Body of pancreas (tissue), 4 donors: ENCODE measurements around the gene NUDT15. TPM values are rescaled to one million over a fixed set of nuclear protein-coding genes. Genes with fewer than 3 reads are reported as not detected.

Experiments used
- ATAC-seq: fragments of 150-250 bp; one replicate; pipeline ENCODE4 v1.9.1; 2016
- DNase-seq, 4 donors: peaks; one replicate each; pipeline ENCODE4 v3.0.0-alpha.2; 2019
- H3K27ac ChIP-seq, 4 donors: fragments of 200-600 bp; sonication (generic); 1 replicate in 3 of 4; 2 replicates in 1 of 4; pipeline versions ENCODE4 v1.5.1 to v1.6.1; 2016 to 2019; ENCODE audit warnings: mild to moderate bottlenecking in 1 of 4, mixed read lengths in 1 of 4, moderate library complexity in 1 of 4
- H3K27me3 ChIP-seq, 2 donors: fragments of 200-600 bp; sonication (generic); one replicate each; pipeline ENCODE4 v1.6.0; 2016; ENCODE audit warnings: mild to moderate bottlenecking in 1 of 2
- H3K36me3 ChIP-seq, 2 donors: fragments of 200-600 bp; sonication (generic); replicated peaks in 1 of 2; 2 replicates each; pipeline ENCODE4 v1.5.1; 2016; ENCODE audit warnings: low read depth in 2 of 2; ENCODE audit not compliant: insufficient read depth in 1 of 2
- H3K4me1 ChIP-seq: fragments of 200-600 bp; sonication (generic); one replicate; pipeline ENCODE4 v1.6.0; 2016
- H3K4me3 ChIP-seq, 2 donors: fragments of 200-600 bp; sonication (generic); 1 replicate in 1 of 2; 2 replicates in 1 of 2; pipeline ENCODE4 v1.5.1; 2016 to 2019
- H3K9me3 ChIP-seq, 3 donors: fragments of 200-600 bp; sonication (generic); 1 replicate in 2 of 3; 2 replicates in 1 of 3; pipeline ENCODE4 v1.5.1; 2016
- CTCF ChIP-seq, 7 experiments: fragments of 450-650 bp in 4 of 7; fragments of 200-600 bp in 3 of 7; sonication (generic) in 3 of 7; IDR thresholded peaks; one replicate each; pipeline ENCODE4 v1.5.1; 2016 to 2019; ENCODE audit warnings: antibody characterized with exemption in 7 of 7
- POLR2A ChIP-seq, 3 donors: fragments of 450-650 bp; IDR thresholded peaks; one replicate each; pipeline ENCODE4 v1.6.1; 2016; ENCODE audit warnings: antibody characterized with exemption in 3 of 3, mild to moderate bottlenecking in 2 of 3
- WGBS, 2 donors: methylation state at CpG; one replicate each; pipeline ENCODE4 v1.1.5; 2017; 5-methylcytosine and 5-hydroxymethylcytosine counted together
- intact Hi-C: fragments of 100-400 bp; cut with DNase I; formaldehyde crosslinking; loops from one replicate; pipeline ENCODE4 v1.15.1; 2023
- total RNA-seq, 2 donors: library from RNA; depleted of rRNA; stranded (reverse); fragments of >200 nt; gene quantifications; one replicate each; pipeline ENCODE4 v1.1.0, GENCODE V29; 2016

NUDT15 gene
- total RNA-seq, 2 donors from 2014 or later = 4.2 to 4.9 TPM

GRCh38 chr13:48068036-48068435 is 30.5 kb downstream of the NUDT15 start:
- Histone ChIP-seq H3K4me1 (no peaks in the 10 kb centered on the region), H3K9me3 (peaks cover 0 to 63% (median 3%) of the 10 kb centered on the region in 3 donors), H3K4me3 (no peak overlapping the region), H3K36me3 (peaks cover 16% of the 10 kb centered on the region in 2 donors), H3K27me3 (no peaks in the 10 kb centered on the region), H3K27ac (no peak overlapping the region)
- TF ChIP-seq CTCF (IDR thresholded peaks at IDR 0.05) (no peak), POLR2A (IDR thresholded peaks at IDR 0.05) (no peak)
- ATAC-seq = no peak
- intact Hi-C loops = no loop called here
- no peak for DNase-seq

- Histone ChIP-seq H3K27ac (no peak overlapping the region), H3K27me3 (no peaks in the 10 kb centered on the region), H3K9me3 (peaks cover 0 to 63% (median 3%) of the 10 kb centered on the region in 3 donors), H3K4me1 (no peaks in the 10 kb centered on the region), H3K4me3 (no peak overlapping the region), H3K36me3 (peaks cover 16 to 19% of the 10 kb centered on the region in 2 donors)
- no peak for TF ChIP-seq POLR2A (IDR thresholded peaks at IDR 0.05)
- no peak for TF ChIP-seq CTCF (IDR thresholded peaks at IDR 0.05)
- intact Hi-C loops = no loop called here
- no peak for ATAC-seq
- DNase-seq = no peak
- 92 to 94% methylated on average over 2 of the region's 2 CpGs for WGBS, 2 donors
Observed at GRCh38 chr13:48068952-48069351, 31.4 kb downstream of the NUDT15 start.

- Histone ChIP-seq H3K4me1 (no peaks in the 10 kb centered on the region), H3K4me3 (no peak overlapping the region), H3K36me3 (peaks cover 16 to 19% of the 10 kb centered on the region in 2 donors), H3K27ac (no peak overlapping the region), H3K9me3 (peaks cover 0 to 63% (median 3%) of the 10 kb centered on the region in 3 donors), H3K27me3 (no peaks in the 10 kb centered on the region)
- 98 to 100% methylated on average over 1 of the region's 1 CpG for WGBS, 2 donors
- no peak for ATAC-seq
- intact Hi-C loops = no loop called here
- no peak for DNase-seq
- TF ChIP-seq CTCF (IDR thresholded peaks at IDR 0.05) = no peak
- TF ChIP-seq POLR2A (IDR thresholded peaks at IDR 0.05) = no peak
Observed at GRCh38 chr13:48069573-48069972, 32.0 kb downstream of the NUDT15 start.

GRCh38 chr13:48070942-48071341 is 33.4 kb downstream of the NUDT15 start:
- no peak overlapping the region for H3K4me3 ChIP-seq
- H3K36me3 ChIP-seq = peaks cover 22 to 26% of the 10 kb centered on the region in 2 donors
- no peaks in the 10 kb centered on the region for H3K4me1 ChIP-seq
- ATAC-seq (no peak), DNase-seq (no peak)
- TF ChIP-seq POLR2A (IDR thresholded peaks at IDR 0.05) (no peak), CTCF (IDR thresholded peaks at IDR 0.05) (no peak)
- intact Hi-C loops = no loop called here
- WGBS, 2 donors = 78 to 81% methylated on average over 5 of the region's 5 CpGs
- H3K27ac ChIP-seq = no peak overlapping the region
- H3K27me3 ChIP-seq = no peaks in the 10 kb centered on the region
- H3K9me3 ChIP-seq = peaks cover 0 to 63% (median 3%) of the 10 kb centered on the region in 3 donors

GRCh38 chr13:48072304-48072703 is 34.8 kb downstream of the NUDT15 start:
- no peak overlapping the region for H3K27ac ChIP-seq
- DNase-seq (no peak), ATAC-seq (no peak)
- TF ChIP-seq CTCF (IDR thresholded peaks at IDR 0.05) (no peak), POLR2A (IDR thresholded peaks at IDR 0.05) (no peak)
- H3K4me1 ChIP-seq = no peaks in the 10 kb centered on the region
- peaks cover 0 to 49% (median 3%) of the 10 kb centered on the region in 3 donors for H3K9me3 ChIP-seq
- H3K4me3 ChIP-seq = no peak overlapping the region
- H3K27me3 ChIP-seq = no peaks in the 10 kb centered on the region
- 95 to 100% methylated on average over 3 of the region's 3 CpGs for WGBS, 2 donors
- H3K36me3 ChIP-seq = peaks cover 22 to 33% of the 10 kb centered on the region in 2 donors
- intact Hi-C loops = no loop called here
